HEK293 (cell line): ENCODE results near the gene RNF44.

Experiments
- CTCF ChIA-PET: fragments of 350-600 bp; formaldehyde crosslinking; extraction: SDS; loops from one replicate; lab custom pipeline; 2021; ENCODE audit warnings: antibody characterized with exemption; lab: Yijun Ruan, JAX
- POLR2A ChIA-PET: fragments of 300-600 bp; formaldehyde crosslinking; extraction: SDS; loops from one replicate; lab custom pipeline; 2020; ENCODE audit warnings: antibody characterized with exemption, inconsistent platforms; lab: Yijun Ruan, JAX
- H3K27ac ChIP-seq: fragments of 200-500 bp; sonication (Bioruptor generic); 2 replicates; pipeline ENCODE4 v1.5.1; 2014; ENCODE audit warnings: low read depth, low read length, control low read depth, inconsistent platforms; ENCODE audit errors: extremely low read depth
- H3K36me3 ChIP-seq, 2 experiments: fragments of 200-500 bp in 1 of 2; sonication (Bioruptor generic) in 1 of 2; 1 replicate in 1 of 2; 2 replicates in 1 of 2; pipeline ENCODE4 v1.5.1; 2014 to 2017; ENCODE audit warnings: inconsistent platforms in 2 of 2, low read length in 2 of 2; ENCODE audit not compliant: control insufficient read depth in 2 of 2, insufficient read depth in 1 of 2
- H3K4me1 ChIP-seq: fragments of 200-500 bp; sonication (Bioruptor generic); 2 replicates; pipeline ENCODE4 v1.5.1; 2014; ENCODE audit warnings: mild to moderate bottlenecking, low read length, inconsistent platforms; ENCODE audit not compliant: control insufficient read depth, insufficient read depth
- H3K4me3 ChIP-seq: 2 replicates; pipeline ENCODE4 v1.5.1; 2011; ENCODE audit warnings: low read depth, mild to moderate bottlenecking, control low read depth, low read length, moderate library complexity
- H3K9me3 ChIP-seq: fragments of 200-500 bp; sonication (Bioruptor generic); 2 replicates; pipeline ENCODE4 v1.5.1; 2014; ENCODE audit warnings: low read depth, low read length, inconsistent platforms; ENCODE audit not compliant: control insufficient read depth, insufficient read depth
- GLIS2 ChIP-seq: fragments of 450-650 bp; formaldehyde crosslinking; IDR thresholded peaks from 2 replicates; pipeline ENCODE4 v1.5.1; 2016; ENCODE audit warnings: missing biosample characterization, missing genetic modification characterization
- HOXC10 ChIP-seq: sonication (generic); formaldehyde crosslinking; IDR thresholded peaks from 2 replicates; pipeline ENCODE4 v1.8.1; 2023; ENCODE audit warnings: mild to moderate bottlenecking, missing genetic modification reagents
- INSM2 ChIP-seq: fragments of 450-650 bp; formaldehyde crosslinking; IDR thresholded peaks from 2 replicates; pipeline ENCODE4 v1.5.1; 2016; ENCODE audit warnings: missing biosample characterization, missing genetic modification characterization
- PBX3 ChIP-seq: sonication (generic); formaldehyde crosslinking; IDR thresholded peaks from 2 replicates; pipeline ENCODE4 v1.8.1; 2022; ENCODE audit warnings: mild to moderate bottlenecking, moderate library complexity, missing genetic modification reagents
- YY2 ChIP-seq: fragments of 450-650 bp; formaldehyde crosslinking; IDR thresholded peaks from 2 replicates; pipeline ENCODE4 v1.5.1; 2016; ENCODE audit warnings: missing biosample characterization, missing genetic modification characterization
- ZBTB17 ChIP-seq: fragments of 450-650 bp; formaldehyde crosslinking; IDR thresholded peaks from 2 replicates; pipeline ENCODE4 v1.5.1; 2016; ENCODE audit warnings: missing biosample characterization, missing genetic modification characterization
- ZBTB20 ChIP-seq: fragments of 450-650 bp; formaldehyde crosslinking; IDR thresholded peaks from 2 replicates; pipeline ENCODE4 v1.5.1; 2016; ENCODE audit warnings: missing biosample characterization, missing genetic modification characterization
- ZBTB8A ChIP-seq: fragments of 450-650 bp; formaldehyde crosslinking; IDR thresholded peaks from 2 replicates; pipeline ENCODE4 v1.5.1; 2016; ENCODE audit warnings: missing biosample characterization, missing genetic modification characterization
- ZFP37 ChIP-seq: fragments of 450-650 bp; formaldehyde crosslinking; IDR thresholded peaks from 2 replicates; pipeline ENCODE4 v1.5.1; 2016; ENCODE audit warnings: missing biosample characterization, missing genetic modification characterization
- ZNF157 ChIP-seq: fragments of 450-650 bp; formaldehyde crosslinking; IDR thresholded peaks from 2 replicates; pipeline ENCODE4 v1.5.1; 2016; ENCODE audit warnings: missing biosample characterization, missing genetic modification characterization
- ZNF175 ChIP-seq: fragments of 450-650 bp; formaldehyde crosslinking; IDR thresholded peaks from 2 replicates; pipeline ENCODE4 v1.5.1; 2016; ENCODE audit warnings: missing biosample characterization, missing genetic modification characterization
- ZNF19 ChIP-seq: fragments of 450-650 bp; formaldehyde crosslinking; IDR thresholded peaks from 2 replicates; pipeline ENCODE4; 2016; ENCODE audit warnings: missing biosample characterization, missing genetic modification characterization, low read depth
- ZNF266 ChIP-seq: fragments of 450-650 bp; formaldehyde crosslinking; IDR thresholded peaks from 2 replicates; pipeline ENCODE4 v1.5.1; 2016; ENCODE audit warnings: missing biosample characterization, missing genetic modification characterization, low read depth
- ZNF324 ChIP-seq: fragments of 450-650 bp; formaldehyde crosslinking; IDR thresholded peaks from 2 replicates; pipeline ENCODE4 v1.5.1; 2016; ENCODE audit warnings: missing biosample characterization, missing genetic modification characterization
- ZNF449 ChIP-seq: fragments of 450-650 bp; formaldehyde crosslinking; IDR thresholded peaks from 2 replicates; pipeline ENCODE4 v1.5.1; 2017; ENCODE audit warnings: missing biosample characterization, mild to moderate bottlenecking, missing genetic modification characterization, moderate library complexity
- ZNF529 ChIP-seq: fragments of 450-650 bp; formaldehyde crosslinking; IDR thresholded peaks from 2 replicates; pipeline ENCODE4 v1.5.1; 2017; ENCODE audit warnings: missing genetic modification characterization, missing biosample characterization; ENCODE audit not compliant: insufficient replicate concordance
- ZNF596 ChIP-seq: fragments of 450-650 bp; IDR thresholded peaks from 2 replicates; pipeline ENCODE4 v1.5.0; 2018; ENCODE audit warnings: missing biosample characterization, mild to moderate bottlenecking, missing genetic modification characterization, moderate library complexity
- ZNF660 ChIP-seq: fragments of 450-650 bp; IDR thresholded peaks from 2 replicates; pipeline ENCODE4 v1.5.1; 2018; ENCODE audit warnings: missing biosample characterization, mild to moderate bottlenecking, missing genetic modification characterization
- ZNF664 ChIP-seq: fragments of 450-650 bp; formaldehyde crosslinking; IDR thresholded peaks from 2 replicates; pipeline ENCODE4 v1.5.1; 2016; ENCODE audit warnings: missing biosample characterization, missing genetic modification characterization
- ZSCAN18 ChIP-seq: fragments of 450-650 bp; formaldehyde crosslinking; IDR thresholded peaks from 2 replicates; pipeline ENCODE4 v1.5.1; 2016; ENCODE audit warnings: missing biosample characterization, missing genetic modification characterization
- ZSCAN23 ChIP-seq: fragments of 450-650 bp; formaldehyde crosslinking; IDR thresholded peaks from 2 replicates; pipeline ENCODE4 v1.5.1; 2016; ENCODE audit warnings: missing biosample characterization, missing genetic modification characterization
- ZSCAN5A ChIP-seq: fragments of 450-650 bp; formaldehyde crosslinking; IDR thresholded peaks from 2 replicates; pipeline ENCODE4 v1.5.1; 2016; ENCODE audit warnings: missing biosample characterization, missing genetic modification characterization

RNF44 gene

GRCh38 chr5:176514244-176514950 lies 22.8 kb downstream of the RNF44 start (continued):
- no peak for TF ChIP-seq INSM2 (tag by site-specific recombination)
- no peak for TF ChIP-seq ZBTB20
- TF ChIP-seq, all 188 proteins: peak for 0

- peaks cover 0 to 12% of the 10 kb centered on the region in 2 experiments; a peak in 1 of 3 replicates for H3K36me3 ChIP-seq
- no peaks in the 10 kb centered on the region for H3K9me3 ChIP-seq
- no peak overlapping the region for H3K27ac ChIP-seq
- TF ChIP-seq ZNF19 (tag by site-specific recombination) (no peak), ZFP37 (tag by site-specific recombination) (no peak), ZNF324 (tag by site-specific recombination) (no peak), ZBTB8A (no peak)
- H3K4me3 ChIP-seq, result no peak overlapping the region
- POLR2A ChIA-PET, result interaction anchor here (0.9 kb wide), 1 partner anchor 24 kb away, joined by 5 read pairs; no protein-coding TSS in a partner anchor
- CTCF ChIA-PET, result interaction anchor here (1.1 kb wide), 1 partner anchor 100 kb away, joined by 3 read pairs; no protein-coding TSS in a partner anchor
- H3K4me1 ChIP-seq, result no peaks in the 10 kb centered on the region
These were observed 23.4 kb downstream of the RNF44 start for GRCh38 chr5:176513788-176514187.

GRCh38 chr5:176508603-176509002 lies 28.6 kb downstream of the RNF44 start:
- POLR2A ChIA-PET, result no interaction called here
- no peaks in the 10 kb centered on the region for H3K9me3 ChIP-seq
- TF ChIP-seq PBX3 (no peak), HOXC10 (CRISPR knock-in tag) (no peak), ZNF660 (tag by site-specific recombination) (no peak), YY2 (no peak), ZNF266 (tag by site-specific recombination) (no peak), ZNF529 (no peak), ZNF596 (tag by site-specific recombination) (no peak), ZNF664 (tag by site-specific recombination) (no peak), ZNF449 (tag by site-specific recombination) (no peak)
- TF ChIP-seq, all 188 proteins: peak for 0
- Histone ChIP-seq H3K4me3 (no peak overlapping the region), H3K36me3 (peaks cover 32 to 63% of the 10 kb centered on the region in 2 experiments), H3K4me1 (no peaks in the 10 kb centered on the region), H3K27ac (no peak overlapping the region)
- CTCF ChIA-PET, result interaction anchor here (0.6 kb wide), 1 partner anchor 489 kb away, joined by 3 read pairs; no protein-coding TSS in a partner anchor

GRCh38 chr5:176507911-176508310 lies 29.3 kb downstream of the RNF44 start:
- Histone ChIP-seq H3K4me1 (no peaks in the 10 kb centered on the region), H3K9me3 (no peaks in the 10 kb centered on the region), H3K27ac (no peak overlapping the region), H3K4me3 (no peak overlapping the region), H3K36me3 (peaks cover 36 to 68% of the 10 kb centered on the region in 2 experiments)
- ChIA-PET POLR2A (no interaction called here), CTCF (no interaction called here)
- TF ChIP-seq GLIS2 (tag by site-specific recombination) (no peak), ZSCAN5A (tag by site-specific recombination) (no peak), ZSCAN23 (tag by site-specific recombination) (no peak), ZSCAN18 (tag by site-specific recombination) (no peak), ZNF157 (tag by site-specific recombination) (no peak), ZBTB17 (tag by site-specific recombination) (no peak), ZNF175 (no peak)
